Thoracic aorta (tissue), 2 donors: Measurements from ENCODE around the gene CCNYL1. TPM values are rescaled to one million over a fixed set of nuclear protein-coding genes. Genes with fewer than 3 reads are reported as not detected.

Experiments used
- ATAC-seq: fragments of 150-250 bp; one replicate; pipeline ENCODE4 v1.8.0; 2017; ENCODE audit warnings: low read depth; ENCODE audit not compliant: insufficient number of reproducible peaks, low FRiP score
- DNase-seq: peaks from one replicate; pipeline ENCODE4 v3.0.0-alpha.2; 2020; ENCODE audit warnings: low spot score
- H3K27ac ChIP-seq, 2 donors: fragments of 200-600 bp; sonication (generic); 1 replicate in 1 of 2; 2 replicates in 1 of 2; pipeline ENCODE4 v1.5.1; 2016; ENCODE audit warnings: mild to moderate bottlenecking in 2 of 2, moderate library complexity in 2 of 2
- H3K27me3 ChIP-seq: fragments of 200-600 bp; sonication (generic); replicated peaks from 2 replicates; pipeline ENCODE4 v1.6.0; 2016; ENCODE audit warnings: mild to moderate bottlenecking; ENCODE audit not compliant: insufficient read depth
- H3K36me3 ChIP-seq: fragments of 200-600 bp; sonication (generic); one replicate; pipeline ENCODE4 v1.5.1; 2016
- H3K4me1 ChIP-seq, 2 donors: fragments of 200-600 bp; sonication (generic); 1 replicate in 1 of 2; 2 replicates in 1 of 2; pipeline versions ENCODE4 v1.5.1 to v1.6.0; 2016; ENCODE audit warnings: low read depth in 2 of 2, mild to moderate bottlenecking in 1 of 2; ENCODE audit not compliant: control insufficient read depth in 1 of 2
- H3K4me3 ChIP-seq: fragments of 200-600 bp; sonication (generic); 2 replicates; pipeline ENCODE4 v1.5.1; 2016; ENCODE audit warnings: mild to moderate bottlenecking
- H3K9me3 ChIP-seq: fragments of 200-600 bp; sonication (generic); 2 replicates; pipeline ENCODE4 v1.5.1; 2016
- CTCF ChIP-seq: fragments of 200-600 bp; sonication (generic); IDR thresholded peaks from one replicate; pipeline ENCODE4 v1.5.1; 2019; ENCODE audit warnings: antibody characterized with exemption
- total RNA-seq, 2 donors: library from RNA; depleted of rRNA; stranded (reverse); fragments of >200 nt; gene quantifications; one replicate each; pipeline versions ENCODE4 v1.1.0 to v1.2.3, GENCODE V29; 2016

The CCNYL1 gene
- total RNA-seq, 2 donors from 2014 or later: 17.7 to 29.8 TPM

GRCh38 chr2:207787017-207787416 is 75.6 kb downstream of the CCNYL1 start:
- no peaks in the 10 kb centered on the region for H3K9me3 ChIP-seq
- DNase-seq (no peak), ATAC-seq (no peak)
- H3K4me1 ChIP-seq: no peaks in the 10 kb centered on the region
- no peak for TF ChIP-seq CTCF
- no peaks in the 10 kb centered on the region for H3K27me3 ChIP-seq
- no peak overlapping the region for H3K4me3 ChIP-seq
- no peaks in the 10 kb centered on the region for H3K36me3 ChIP-seq
- H3K27ac ChIP-seq: no peak overlapping the region

GRCh38 chr2:207787800-207788199 is 76.4 kb downstream of the CCNYL1 start:
- DNase-seq (no peak), ATAC-seq (no peak)
- H3K4me1 ChIP-seq: no peaks in the 10 kb centered on the region
- no peak overlapping the region for H3K27ac ChIP-seq
- no peaks in the 10 kb centered on the region for H3K36me3 ChIP-seq
- H3K4me3 ChIP-seq: no peak overlapping the region
- no peaks in the 10 kb centered on the region for H3K27me3 ChIP-seq
- TF ChIP-seq CTCF: no peak
- no peaks in the 10 kb centered on the region for H3K9me3 ChIP-seq

GRCh38 chr2:207790898-207791297 is 79.5 kb downstream of the CCNYL1 start:
- no peaks in the 10 kb centered on the region for H3K9me3 ChIP-seq
- H3K4me3 ChIP-seq: no peak overlapping the region
- no peak for TF ChIP-seq CTCF
- ATAC-seq (no peak), DNase-seq (no peak)
- no peaks in the 10 kb centered on the region for H3K4me1 ChIP-seq
- H3K27me3 ChIP-seq: no peaks in the 10 kb centered on the region
- no peaks in the 10 kb centered on the region for H3K36me3 ChIP-seq
- no peak overlapping the region for H3K27ac ChIP-seq

- no peak for TF ChIP-seq CTCF
- Histone ChIP-seq H3K27me3 (no peaks in the 10 kb centered on the region), H3K27ac (no peak overlapping the region), H3K4me3 (no peak overlapping the region), H3K4me1 (peaks cover 0 to 4% of the 10 kb centered on the region in 2 donors), H3K36me3 (no peaks in the 10 kb centered on the region), H3K9me3 (no peaks in the 10 kb centered on the region)
- ATAC-seq (no peak), DNase-seq (no peak)
These were observed 80.3 kb downstream of the CCNYL1 start for GRCh38 chr2:207791579-207792243.

GRCh38 chr2:207792244-207792785 is 80.9 kb downstream of the CCNYL1 start:
- no peak for TF ChIP-seq CTCF

More at GRCh38 chr2:207792244-207792785, 80.9 kb downstream of the CCNYL1 start:
- H3K36me3 ChIP-seq: no peaks in the 10 kb centered on the region
- no peak overlapping the region for H3K4me3 ChIP-seq
- ATAC-seq (no peak), DNase-seq (no peak)
- H3K27ac ChIP-seq: no peak overlapping the region
- H3K27me3 ChIP-seq: no peaks in the 10 kb centered on the region
- no peaks in the 10 kb centered on the region for H3K9me3 ChIP-seq
- peaks cover 0 to 6% of the 10 kb centered on the region in 2 donors for H3K4me1 ChIP-seq
